NT2/D1 (cell line): ENCODE data around the gene GAD2.

Source experiments
- SUZ12 ChIP-seq: IDR thresholded peaks from 2 replicates; pipeline ENCODE4 v1.6.1; 2011; ENCODE audit not compliant: insufficient read length, insufficient read depth; ENCODE audit errors: extremely low read depth
- ZNF274 ChIP-seq: IDR thresholded peaks from 2 replicates; pipeline ENCODE4 v1.6.1; 2011; ENCODE audit warnings: mild to moderate bottlenecking, low read depth, low read length

DNA sequence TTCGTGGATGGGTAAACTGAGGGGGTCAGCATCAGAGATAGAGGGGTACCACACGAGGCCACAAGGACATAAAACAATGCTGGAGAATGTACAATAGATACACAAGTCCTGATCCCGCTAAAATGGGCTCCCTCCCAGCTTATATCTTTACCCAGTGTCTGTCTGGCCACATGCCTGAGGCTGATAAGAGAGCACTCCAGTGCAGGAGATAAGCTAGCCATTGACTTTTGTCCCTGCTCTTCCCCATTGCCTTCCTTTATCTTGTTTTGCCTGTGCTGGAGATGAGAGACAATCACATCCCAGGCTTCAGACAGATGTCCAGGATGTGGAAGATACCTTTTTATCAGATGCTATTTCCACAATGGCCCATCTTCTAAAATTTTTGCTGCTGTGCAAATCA, 6.0 kb downstream of the GAD2 start:
- TF ChIP-seq SUZ12 (no peak), ZNF274 (no peak)
